ENCODE data around the gene SLC38A11. TPM values are rescaled to one million over a fixed set of nuclear protein-coding genes. Genes with fewer than 3 reads are reported as not detected.

SLC38A11 gene
- total RNA-seq, 1 experiment from 2014 or later: 0.46 TPM

GRCh38 chr2:164976301-164976700, 21.0 kb upstream of the SLC38A11 start:
- Histone ChIP-seq H3K4me1 (ENCODE audit: control insufficient read depth, insufficient read depth, low read length) (no peaks in the 10 kb centered on the region), H3K9me3 (ENCODE audit: control insufficient read depth, insufficient read depth, low read depth, low read length) (no peaks in the 10 kb centered on the region), H3K27me3 (ENCODE audit: control insufficient read depth, insufficient read depth, low read length) (no peaks in the 10 kb centered on the region), H3K36me3 (ENCODE audit: control insufficient read depth, insufficient read depth, low read length) (no peaks in the 10 kb centered on the region), H3K27ac (ENCODE audit: low read length) (no peak overlapping the region), H3K4me3 (ENCODE audit: low read depth in 2 of 2, low read length in 2 of 2) (no peak overlapping the region)
- in situ Hi-C loops (cut with HindIII; ENCODE audit: low pct_unique_long_range_greater_than_20kb, low sequenced_read_pairs): no loop called here
- intact Hi-C loops (cut with micrococcal nuclease; ENCODE audit: unreplicated experiment): no loop called here
- CTCF ChIA-PET: interaction anchor here (0.6 kb wide), 1 partner anchor 682 kb away, joined by 3 read pairs; no protein-coding TSS in a partner anchor
- no TSS peak for BruUV-seq (replicated peaks)
- POLR2A ChIA-PET: no interaction called here
- ATAC-seq (no peak), DNase-seq (ENCODE audit: low read depth, low spot score) (no peak)
- TF ChIP-seq SIN3A (IDR thresholded peaks at IDR 0.05; ENCODE audit: borderline replicate concordance, insufficient read depth, low read depth, low read length) (no peak), POLR2AphosphoS5 (IDR thresholded peaks at IDR 0.05; ENCODE audit: low read depth, low read length) (no peak), REST (IDR thresholded peaks at IDR 0.05; ENCODE audit: insufficient read depth in 1 of 2, low read depth in 2 of 2, low read length in 1 of 2) (no peak), CTCF (IDR thresholded peaks at IDR 0.05) (no peak), TCF7L2 (IDR thresholded peaks at IDR 0.05; ENCODE audit: low read depth, low read length) (no peak)

GRCh38 chr2:164975891-164976290, 20.6 kb upstream of the SLC38A11 start:
- BruUV-seq (replicated peaks): no TSS peak
- H3K36me3 ChIP-seq (ENCODE audit: control insufficient read depth, insufficient read depth, low read length): no peaks in the 10 kb centered on the region
- no peak for DNase-seq (ENCODE audit: low read depth, low spot score)
- H3K27me3 ChIP-seq (ENCODE audit: control insufficient read depth, insufficient read depth, low read length): no peaks in the 10 kb centered on the region
- TF ChIP-seq SIN3A (IDR thresholded peaks at IDR 0.05; ENCODE audit: borderline replicate concordance, insufficient read depth, low read depth, low read length) (no peak), REST (IDR thresholded peaks at IDR 0.05; ENCODE audit: insufficient read depth in 1 of 2, low read depth in 2 of 2, low read length in 1 of 2) (no peak)
- POLR2A ChIA-PET: no interaction called here
- in situ Hi-C loops (cut with HindIII; ENCODE audit: low pct_unique_long_range_greater_than_20kb, low sequenced_read_pairs) (no loop called here), intact Hi-C loops (cut with micrococcal nuclease; ENCODE audit: unreplicated experiment) (no loop called here)
- no peaks in the 10 kb centered on the region for H3K4me1 ChIP-seq (ENCODE audit: control insufficient read depth, insufficient read depth, low read length)
- H3K9me3 ChIP-seq (ENCODE audit: control insufficient read depth, insufficient read depth, low read depth, low read length): no peaks in the 10 kb centered on the region
- ATAC-seq: no peak
- H3K4me3 ChIP-seq (ENCODE audit: low read depth in 2 of 2, low read length in 2 of 2): no peak overlapping the region
- H3K27ac ChIP-seq (ENCODE audit: low read length): no peak overlapping the region
- CTCF ChIA-PET: interaction anchor here (0.6 kb wide), 1 partner anchor 682 kb away, joined by 3 read pairs; no protein-coding TSS in a partner anchor
